Hematopoietic multipotent progenitor cell treated with erythropoietin and hydrocortisone succinate and interleukin-3 and kit ligand, for 8 days (in vitro differentiated cells): ENCODE data around the gene PLK2.

Experiments
- DNase-seq: peaks from one replicate; pipeline ENCODE4 v3.0.0-alpha.2; 2015

Gene PLK2

DNA sequence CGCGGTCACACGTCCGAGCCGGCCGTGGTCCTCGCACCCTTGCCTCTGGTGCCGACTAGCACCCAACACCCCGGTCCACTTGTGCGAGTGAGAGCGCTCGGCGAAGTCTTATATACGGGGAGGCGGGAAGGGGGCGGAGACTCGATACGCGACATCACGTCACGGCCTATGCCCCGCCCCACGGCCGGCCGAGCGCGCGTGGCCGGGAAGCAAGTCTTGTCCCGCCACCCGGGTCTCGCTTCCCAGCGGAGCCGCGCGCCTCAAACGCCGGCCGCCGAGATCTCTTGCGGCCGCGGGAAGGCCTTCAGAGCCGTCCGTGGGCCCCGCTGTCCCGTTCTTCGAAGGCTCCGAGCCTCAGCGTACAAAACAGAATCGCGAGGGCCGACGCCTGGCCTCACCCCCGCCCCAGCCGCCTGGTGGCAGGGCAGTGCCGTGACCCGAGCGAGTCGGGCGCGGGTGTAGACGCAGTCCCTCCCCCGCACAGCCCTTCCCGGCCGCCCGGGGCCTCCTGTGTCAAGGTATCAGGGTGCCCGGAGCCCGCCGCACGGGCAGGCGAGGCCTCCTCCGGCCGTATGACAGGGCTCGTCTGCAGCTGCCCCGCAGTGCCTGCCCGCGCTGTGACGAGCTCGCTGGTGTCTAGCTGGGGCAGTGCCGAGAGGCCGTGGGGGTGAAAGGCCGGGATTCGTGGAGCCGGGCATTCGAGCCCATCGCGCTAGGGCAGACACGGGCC lies at the start of gene PLK2:
PLK2 (minus strand) TSS at position 85 of the 730 bp plus-strand sequence. CDS start 127 bp downstream, outside the sequence.
- peak; percentile 69 for DNase-seq

DNA sequence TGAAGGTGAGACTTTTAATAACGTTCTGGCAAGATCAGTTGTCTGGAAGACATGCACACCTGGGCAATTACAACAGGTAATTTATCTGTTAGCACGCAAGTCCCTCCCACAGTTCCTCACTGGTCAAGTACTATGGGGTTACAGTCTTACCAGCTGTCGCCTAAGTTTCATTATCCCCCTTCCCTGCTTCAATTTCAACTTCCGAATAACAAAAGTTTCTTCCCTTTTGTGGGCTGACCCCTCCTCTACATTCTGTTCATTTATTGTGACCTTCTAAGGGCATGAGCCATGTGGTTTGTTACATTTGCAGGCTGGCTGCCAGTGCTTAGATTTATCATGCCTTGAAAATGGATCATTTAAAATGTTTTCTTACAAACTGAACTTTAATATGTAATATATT lies 47.8 kb upstream of the PLK2 start:
- DNase-seq = no peak

DNA sequence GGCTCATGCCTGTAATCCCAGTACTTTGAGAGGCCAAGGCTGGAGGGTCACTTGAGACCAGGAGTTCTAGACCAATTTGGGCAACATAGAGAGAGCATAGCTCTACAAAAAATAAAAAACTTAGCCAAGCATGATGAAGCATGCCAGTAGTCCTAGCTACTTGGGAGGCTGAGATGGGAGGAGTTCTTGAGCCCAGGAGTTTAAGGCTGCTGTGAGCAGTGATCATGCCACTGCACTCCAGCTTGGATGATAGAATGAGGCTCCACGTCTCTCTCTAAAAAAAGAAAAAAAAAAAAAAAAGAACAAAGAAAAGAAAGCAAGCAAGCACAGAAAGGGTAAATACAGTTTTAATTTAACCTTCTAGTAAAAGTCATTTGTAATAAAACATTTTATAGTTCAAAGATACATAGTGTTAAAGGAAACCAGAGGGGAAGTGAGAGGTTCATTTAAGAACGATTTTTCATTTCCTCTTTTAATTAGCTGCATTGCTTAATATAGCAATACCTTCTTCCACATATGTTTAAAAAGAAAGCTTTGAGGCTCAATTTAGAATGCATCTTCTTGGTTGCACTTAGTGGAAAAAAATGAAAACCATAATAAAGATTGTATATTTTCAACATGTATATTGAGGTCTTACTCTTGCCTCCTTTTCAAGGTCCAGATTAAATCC lies 46.2 kb upstream of the PLK2 start:
- DNase-seq = no peak

DNA sequence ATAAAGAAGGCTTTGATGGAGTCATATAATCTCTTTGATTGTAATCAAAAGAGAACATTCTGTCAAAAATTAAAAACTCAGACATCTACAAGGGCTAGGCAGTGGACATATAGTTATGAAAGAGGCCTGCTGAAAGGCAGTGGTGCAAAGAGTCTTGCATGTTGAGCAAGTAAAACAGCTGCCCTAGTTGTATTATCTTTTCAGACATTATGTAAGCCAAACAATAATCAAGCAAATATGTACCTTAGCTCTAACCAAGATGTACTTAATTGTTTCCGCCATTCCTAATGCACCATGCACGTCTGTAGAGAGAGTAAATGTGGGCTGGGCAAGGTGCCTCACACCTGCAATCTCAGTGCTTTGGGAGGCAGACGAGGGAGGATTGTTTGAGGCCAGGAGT lies 45.6 kb upstream of the PLK2 start:
- DNase-seq = no peak

DNA sequence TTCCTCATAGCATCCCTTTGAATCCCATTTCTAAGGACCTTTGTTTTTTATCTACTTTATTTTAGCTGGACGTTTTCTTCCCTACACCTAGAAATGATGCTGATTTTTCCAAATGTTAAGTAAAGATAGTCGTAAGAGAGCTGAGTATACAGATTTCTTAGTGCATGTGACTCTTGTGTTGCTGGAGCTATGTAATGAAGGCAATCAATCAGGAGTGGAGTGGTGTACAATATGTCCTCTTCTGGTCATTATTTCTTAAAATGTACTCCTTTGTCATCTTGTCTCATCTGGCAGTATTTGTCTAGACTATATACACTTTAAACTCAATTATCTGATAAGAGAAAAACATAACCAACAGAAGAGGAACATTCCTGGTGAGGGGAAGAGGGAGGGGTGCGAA lies 44.9 kb upstream of the PLK2 start:
- DNase-seq = no peak

DNA sequence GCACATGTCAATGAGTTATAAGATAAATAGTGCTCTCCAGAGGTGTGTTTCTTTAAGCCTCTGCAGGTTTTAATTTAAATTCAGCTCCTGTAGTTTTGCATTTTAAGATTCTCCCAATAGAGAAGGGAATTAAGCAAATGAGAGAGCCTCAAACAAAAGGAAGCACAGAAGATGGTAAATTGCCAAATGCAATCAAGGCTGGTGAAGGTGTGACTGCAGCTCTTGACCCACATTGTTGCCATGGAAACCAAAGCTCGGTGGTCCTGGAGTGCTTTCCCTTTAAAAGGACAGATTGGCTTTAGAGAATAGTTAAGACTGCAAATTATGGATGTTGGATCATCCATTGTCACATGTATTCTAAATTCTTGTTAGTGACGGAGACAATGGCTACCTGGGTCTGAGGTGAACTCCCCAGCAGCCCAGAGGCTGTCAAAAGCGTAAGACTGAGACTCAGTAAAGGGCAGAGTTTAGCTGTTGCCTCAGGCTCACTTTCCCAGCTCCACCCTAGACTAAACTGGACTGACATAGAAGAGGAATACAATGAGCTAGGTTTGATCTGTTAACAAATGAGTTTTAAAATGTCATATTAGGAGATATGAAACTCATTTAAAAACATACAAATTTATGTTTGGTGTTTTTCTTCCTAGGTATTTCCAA lies 43.6 kb upstream of the PLK2 start:
- no peak for DNase-seq

DNA sequence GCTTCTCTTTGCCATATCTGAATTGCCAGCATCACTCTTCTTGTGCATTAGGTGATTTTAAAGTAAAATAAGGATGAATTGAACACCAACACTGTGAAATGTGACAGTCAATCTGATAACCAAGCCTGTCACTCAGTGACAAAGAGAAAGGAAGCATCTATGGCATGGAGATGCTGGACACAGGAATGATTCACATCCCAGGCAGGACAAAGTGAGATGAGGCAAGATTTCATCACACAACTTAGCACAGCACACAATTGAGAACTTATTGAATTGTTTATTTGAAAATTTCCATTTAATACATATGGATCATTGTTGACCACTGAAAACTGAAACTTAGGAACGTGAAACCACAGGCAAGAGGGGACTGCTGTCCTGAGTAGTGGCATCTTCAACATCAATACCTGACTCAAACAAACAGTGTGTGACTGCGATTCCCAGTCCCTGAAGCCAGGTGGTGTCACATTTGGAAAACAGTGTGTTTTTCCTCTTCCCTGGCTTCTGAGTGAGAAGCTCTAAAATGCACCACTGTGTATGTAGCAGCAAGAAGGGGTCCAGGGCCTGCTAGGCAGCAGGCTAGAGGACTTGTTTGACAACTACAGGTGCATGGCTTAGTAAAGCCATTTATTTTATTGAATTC lies 42.0 kb upstream of the PLK2 start:
- no peak for DNase-seq

DNA sequence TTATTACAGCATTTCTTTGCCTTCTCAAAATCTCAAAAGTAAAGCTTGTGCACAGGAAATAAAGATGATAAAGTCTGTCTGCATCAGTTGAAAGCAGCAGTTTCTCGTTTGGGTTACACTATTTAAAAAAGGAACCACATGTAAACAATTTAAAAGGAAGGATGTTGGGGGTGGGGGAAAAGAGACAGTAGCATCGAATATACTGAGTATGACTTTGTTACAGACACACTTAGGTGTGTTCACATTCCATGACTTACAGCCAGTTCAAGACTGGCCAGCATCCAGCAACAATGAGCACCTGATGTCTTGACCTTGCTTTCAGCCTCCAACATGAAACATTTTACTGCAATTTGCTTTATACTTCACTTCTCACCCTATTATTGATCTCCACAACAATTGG lies 40.1 kb upstream of the PLK2 start:
- DNase-seq = no peak

DNA sequence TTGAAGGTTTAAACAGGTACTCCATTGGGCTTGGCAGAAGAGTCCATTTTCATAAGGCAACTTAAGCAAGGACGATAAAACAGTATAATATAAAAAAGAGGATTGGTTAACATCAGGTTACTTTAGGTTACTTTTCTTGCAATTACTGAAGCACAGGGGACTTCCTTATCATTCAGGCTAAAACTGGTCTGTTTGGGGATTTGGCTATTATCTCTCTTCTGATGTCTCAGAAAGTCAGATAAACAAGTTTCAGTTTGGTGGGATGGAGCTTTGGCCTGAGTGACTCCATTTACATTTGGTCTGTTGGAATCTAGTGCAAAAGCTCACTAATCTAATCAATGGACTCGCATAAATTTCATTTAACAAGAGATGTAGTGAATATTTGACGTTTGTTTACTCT lies 39.3 kb upstream of the PLK2 start:
- no peak for DNase-seq

DNA sequence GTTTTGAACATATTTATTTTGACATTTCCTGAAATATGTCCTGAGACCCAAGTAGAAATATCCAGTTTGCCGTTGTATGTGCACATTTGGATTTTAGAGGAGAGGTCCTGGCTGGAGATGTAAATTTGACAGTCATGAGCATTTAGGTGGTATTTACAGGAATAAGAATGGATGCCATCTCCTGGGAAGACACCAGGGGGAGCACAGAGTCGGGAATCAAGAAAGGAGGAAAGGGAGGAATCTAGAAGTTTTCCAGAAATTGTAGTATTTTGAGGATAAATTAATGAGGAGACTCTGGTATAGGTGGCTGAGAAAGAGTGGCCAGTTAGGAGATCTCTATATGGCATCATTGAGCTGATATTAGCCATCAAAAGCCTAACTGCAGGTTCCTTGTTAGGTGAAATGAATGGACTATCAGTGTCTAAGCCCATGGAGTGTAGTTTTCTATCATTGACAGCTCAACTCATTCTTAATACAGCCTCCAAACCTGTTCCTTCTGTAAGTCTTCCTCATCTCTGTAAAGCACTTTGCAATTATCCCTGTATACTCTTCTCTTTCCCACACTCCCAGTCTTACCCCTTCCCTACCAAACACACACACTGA lies 38.6 kb upstream of the PLK2 start:
- peak; percentile 25 for DNase-seq

DNA sequence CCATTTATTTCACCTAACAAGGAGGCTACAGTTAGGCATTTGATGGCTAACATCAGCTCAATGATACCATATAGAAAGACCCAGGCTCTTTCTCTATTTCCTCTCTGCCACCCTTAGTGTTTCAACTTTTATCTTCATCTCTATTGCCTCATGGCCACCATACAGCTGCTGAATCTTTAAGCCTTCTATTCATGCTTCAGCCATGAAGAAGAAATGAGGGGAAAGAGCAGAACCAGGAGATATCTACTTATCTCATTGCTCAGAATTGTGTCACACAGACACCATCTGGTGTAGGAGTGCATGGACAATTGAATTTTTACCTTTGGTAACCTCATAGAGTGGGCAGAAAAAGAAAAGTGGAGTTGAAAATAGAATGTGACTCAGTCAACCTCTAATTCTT lies 38.0 kb upstream of the PLK2 start:
- no peak for DNase-seq

DNA sequence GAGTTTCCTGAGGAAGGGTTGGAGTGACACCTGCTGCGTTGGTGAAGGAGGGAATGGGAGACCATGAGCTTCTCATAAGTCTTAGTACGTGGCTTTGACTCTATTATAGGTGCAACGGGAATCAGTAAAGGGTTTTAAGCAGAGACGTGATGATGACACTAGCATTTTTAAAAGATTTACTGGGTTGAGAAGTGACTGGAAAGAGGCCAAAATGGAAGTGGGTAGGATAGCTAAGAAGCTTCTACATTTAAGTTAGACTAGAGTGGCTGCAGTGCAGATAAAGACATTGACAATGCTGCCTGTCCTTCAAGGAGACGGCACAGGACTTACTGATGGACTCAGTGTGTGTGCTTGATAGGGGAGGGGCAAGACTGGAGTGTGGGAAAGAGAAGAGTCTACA lies 37.5 kb upstream of the PLK2 start:
- no peak for DNase-seq

DNA sequence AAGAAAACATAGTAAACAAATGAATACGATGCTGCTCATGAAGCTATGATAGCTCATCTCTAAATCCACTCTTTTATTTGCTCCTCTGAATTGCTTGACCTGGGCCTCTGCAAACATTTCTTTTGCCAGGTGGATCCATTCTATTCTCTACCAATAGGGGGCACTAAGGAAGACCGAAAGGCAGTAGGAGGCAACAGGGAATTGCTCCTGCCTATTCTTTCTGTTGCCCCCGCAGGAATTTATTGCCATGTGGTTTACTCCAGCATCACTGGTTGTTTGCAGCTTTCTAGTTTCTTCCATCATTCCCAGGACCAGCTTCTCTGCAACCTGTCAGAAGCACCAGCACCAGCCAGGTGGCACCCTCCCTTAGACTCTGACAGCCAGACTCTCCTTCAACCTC lies 36.6 kb upstream of the PLK2 start:
- DNase-seq = no peak

DNA sequence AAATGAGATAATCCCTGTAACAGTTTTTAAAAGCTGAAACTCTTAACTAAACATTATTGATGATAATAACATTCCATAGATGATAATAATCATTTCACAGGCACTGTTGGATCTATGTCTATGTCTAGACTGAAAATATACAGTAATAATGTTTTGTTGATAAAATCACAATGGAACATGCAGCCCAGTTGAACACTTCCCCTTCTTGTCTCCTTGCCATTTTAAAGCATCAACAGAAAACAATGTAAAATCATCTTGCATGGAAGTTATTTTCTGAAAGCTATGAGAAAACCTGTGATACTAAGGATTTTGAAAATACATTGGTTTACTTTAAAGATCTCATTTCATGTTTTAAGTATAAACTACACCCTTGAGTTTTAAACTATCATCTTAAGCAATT lies 33.3 kb upstream of the PLK2 start:
- no peak for DNase-seq

DNA sequence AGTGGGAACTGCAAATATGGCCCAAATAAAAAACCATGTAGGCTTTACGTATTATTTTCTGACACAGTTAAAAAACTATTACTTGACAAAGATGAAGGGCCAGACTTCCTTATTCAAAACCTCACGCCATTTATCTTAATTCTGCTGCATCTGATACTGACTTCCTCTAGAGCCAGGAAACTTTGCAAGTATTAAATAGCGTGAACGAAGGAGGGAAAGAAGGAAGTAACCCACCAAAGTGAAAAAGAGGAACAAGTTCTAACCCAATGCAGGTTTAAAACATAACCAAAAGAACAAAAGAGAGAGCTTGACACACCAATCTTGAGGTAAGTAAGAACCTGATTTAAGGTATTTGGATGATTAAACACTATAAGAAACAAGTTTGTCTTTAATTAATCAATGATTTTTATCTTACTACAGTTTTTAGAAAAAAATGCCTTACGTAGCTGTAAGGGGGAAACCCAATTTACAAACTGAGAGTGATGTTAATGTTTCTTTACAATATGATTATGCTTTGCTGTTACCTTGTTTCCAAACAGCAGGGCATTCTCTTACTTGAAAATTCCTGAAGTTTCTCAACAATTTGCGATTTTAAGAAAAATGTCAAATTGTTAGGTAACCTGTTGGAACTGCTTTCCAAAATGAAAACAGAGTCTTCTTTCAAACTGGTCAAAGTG lies 31.5 kb upstream of the PLK2 start, which contains the start of gene GAPT:
GAPT (plus strand) TSS at position 220 of the 677 bp plus-strand sequence. CDS start 3,102 bp downstream, outside the sequence.
- DNase-seq = peak; percentile 46

DNA sequence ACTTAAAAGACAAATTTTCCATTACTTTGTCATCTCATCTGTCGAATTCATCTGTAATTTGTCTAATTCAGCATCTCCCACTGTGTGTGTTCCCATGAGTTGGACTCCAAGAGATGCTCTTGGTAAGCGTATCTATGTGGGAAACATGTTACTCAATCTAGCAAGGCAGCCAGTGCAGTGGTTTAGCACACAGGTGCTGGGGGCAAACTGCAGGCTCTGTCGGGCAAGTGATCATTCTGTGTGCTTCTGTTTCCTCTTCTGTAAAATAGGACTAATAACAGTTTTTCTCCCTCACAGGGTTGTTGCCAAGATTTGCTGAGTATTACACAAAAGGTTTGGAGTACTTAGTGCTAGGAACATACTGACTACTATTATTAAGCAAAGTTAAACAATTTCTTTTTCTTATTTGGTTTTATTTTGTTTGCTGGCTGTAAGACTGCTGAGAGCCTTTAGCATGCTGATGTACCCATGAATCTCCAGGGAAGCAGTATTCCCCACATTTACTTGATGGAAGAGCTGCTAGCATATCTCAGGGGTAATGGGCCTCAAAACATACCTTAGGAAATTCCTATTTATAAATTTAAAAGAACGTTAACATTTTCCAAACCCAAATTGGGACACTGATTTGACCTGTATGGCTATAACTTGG lies 30.6 kb upstream of the PLK2 start:
- DNase-seq = no peak

DNA sequence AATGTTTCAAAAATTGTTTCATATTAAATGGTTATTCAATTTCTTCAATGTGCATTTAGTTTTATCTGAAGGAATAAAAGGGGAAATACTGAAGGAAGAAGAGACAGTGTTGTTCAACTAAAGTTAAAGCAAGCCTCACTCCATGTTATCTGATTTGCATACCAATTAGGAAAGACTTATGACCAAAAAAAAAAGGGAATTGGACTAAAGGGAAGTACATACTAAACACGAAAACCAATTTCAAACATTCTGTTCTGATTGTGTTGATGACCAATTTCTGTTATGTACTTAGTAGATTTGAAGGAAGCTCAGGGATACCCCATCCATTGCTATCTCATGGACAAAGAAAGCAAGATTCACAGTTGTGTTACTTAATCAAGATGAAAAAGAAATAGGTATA lies 26.4 kb upstream of the PLK2 start:
- no peak for DNase-seq

DNA sequence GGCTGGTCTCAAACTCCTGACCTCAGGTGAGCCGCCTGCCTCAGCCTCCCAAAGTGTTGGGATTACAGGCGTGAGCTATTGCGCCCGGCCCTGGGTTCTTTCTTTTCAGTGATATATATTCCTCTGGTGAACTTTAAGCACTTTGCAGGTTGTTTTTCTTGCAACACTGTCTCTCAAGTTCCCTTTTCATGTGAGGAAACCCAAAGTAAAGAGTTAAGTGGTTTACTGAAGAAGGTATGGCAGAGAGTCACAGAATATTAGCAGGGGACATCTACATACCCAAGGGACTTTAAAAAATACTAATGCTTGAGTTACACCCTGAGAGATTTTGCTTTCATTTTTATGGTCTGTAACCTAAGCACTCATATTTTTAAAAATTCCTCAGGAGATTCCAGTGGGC lies 24.6 kb upstream of the PLK2 start:
- no peak for DNase-seq

DNA sequence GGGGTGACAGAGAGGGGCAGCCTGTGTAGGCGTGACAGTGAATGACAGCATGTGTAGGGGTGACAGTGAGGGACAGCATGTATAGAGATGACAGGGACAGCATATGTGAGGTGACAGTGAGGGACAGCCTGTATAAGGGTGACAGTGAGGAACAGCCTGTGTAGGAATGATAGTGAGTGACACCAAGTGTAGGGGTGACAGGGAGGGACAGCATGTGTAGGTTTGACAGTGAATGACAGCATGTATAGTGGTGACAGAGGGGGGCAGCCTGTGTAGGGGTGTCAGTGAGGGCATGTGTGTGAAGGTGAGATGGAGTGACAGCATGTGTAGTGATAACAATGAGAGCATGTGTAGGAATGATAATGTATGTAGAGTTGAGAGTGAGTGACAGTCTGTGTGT lies 22.6 kb upstream of the PLK2 start:
- no peak for DNase-seq

DNA sequence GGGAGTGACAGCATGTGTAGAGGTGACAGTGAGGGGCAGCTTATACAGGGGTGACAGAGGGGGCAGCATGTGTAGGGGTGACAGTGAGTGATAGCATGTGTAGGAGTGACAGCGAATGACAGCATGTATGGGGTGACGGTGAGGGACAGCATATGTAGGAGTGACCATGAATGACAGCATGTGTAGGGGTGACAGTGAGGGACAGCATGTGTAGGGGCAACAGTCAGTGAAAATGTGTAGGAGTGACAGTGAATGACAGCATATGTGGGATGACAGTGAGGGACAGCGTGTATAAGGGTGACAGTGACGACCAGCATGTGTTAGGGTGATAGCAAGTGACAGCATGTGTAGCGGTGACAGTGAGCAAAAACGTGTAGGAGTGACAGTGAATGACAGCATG lies 21.9 kb upstream of the PLK2 start:
- DNase-seq = no peak

DNA sequence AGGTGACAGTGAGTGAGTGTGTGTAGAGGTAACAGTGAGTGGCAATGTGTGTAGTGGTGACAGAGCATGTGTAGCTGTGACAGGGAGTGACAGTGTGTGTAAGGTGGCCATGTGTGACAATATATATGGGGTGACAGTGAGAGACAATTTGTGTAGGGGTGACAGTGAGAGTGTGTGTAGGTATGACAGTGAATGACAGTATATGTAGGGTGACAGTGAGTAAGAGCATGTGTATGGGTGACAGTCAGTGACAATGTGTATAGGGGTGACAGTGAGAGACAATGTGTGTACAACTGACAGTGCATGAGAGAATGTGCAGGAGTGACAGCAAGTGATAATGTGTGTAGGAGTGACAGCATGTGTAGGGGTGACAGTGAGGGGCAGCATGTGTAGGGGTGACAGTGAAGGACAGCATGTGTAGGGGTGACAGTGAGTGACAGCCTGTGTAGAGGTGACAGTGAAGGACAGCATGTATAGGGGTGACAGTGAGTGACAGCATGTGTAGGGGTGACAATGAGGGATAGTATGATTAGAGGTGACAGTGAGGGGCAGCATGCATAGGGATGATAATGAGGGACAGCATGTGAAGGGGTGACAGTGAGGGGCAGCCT lies 21.3 kb upstream of the PLK2 start:
- DNase-seq = no peak
